OCI-LY3 (cell line): ENCODE measurements around the gene SLC35F3.

Experiments used
- EZH2phosphoT487 ChIP-seq: fragments of 200-600 bp; shearing (Covaris generic); IDR thresholded peaks from 2 replicates; pipeline ENCODE4 v1.6.1; 2018; ENCODE audit warnings: antibody characterized with exemption, mixed run types, low read depth
- TF ChIP-seq, protein P1 (sequence below): fragments of 200-600, 300-600 bp; sonication (generic); IDR thresholded peaks from 2 replicates; pipeline ENCODE4 v1.5.1; 2014; ENCODE audit warnings: antibody characterized with exemption, low read length, low read depth

DNA sequence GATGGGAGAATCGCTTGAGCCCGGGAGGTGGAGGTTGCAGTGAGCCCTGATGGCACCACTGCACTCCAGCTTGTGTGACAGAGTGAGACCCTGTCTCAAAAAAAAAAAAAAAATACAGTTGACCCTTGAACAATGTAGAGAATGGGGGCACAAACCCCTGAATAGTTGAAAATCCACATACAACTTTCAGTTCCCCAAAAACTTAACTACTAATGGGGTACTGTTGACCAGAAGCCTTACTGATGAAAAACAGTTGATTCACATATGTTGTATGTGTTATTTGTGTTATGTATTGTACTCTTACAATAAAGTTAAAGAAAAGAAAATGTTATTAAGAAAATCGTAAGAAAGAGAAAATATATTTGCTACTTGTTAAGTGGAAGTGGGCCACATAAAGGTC lies 417.6 kb downstream of the SLC35F3 start:
- TF ChIP-seq, protein P1, sequence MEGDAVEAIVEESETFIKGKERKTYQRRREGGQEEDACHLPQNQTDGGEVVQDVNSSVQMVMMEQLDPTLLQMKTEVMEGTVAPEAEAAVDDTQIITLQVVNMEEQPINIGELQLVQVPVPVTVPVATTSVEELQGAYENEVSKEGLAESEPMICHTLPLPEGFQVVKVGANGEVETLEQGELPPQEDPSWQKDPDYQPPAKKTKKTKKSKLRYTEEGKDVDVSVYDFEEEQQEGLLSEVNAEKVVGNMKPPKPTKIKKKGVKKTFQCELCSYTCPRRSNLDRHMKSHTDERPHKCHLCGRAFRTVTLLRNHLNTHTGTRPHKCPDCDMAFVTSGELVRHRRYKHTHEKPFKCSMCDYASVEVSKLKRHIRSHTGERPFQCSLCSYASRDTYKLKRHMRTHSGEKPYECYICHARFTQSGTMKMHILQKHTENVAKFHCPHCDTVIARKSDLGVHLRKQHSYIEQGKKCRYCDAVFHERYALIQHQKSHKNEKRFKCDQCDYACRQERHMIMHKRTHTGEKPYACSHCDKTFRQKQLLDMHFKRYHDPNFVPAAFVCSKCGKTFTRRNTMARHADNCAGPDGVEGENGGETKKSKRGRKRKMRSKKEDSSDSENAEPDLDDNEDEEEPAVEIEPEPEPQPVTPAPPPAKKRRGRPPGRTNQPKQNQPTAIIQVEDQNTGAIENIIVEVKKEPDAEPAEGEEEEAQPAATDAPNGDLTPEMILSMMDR, result no peak
- no peak for TF ChIP-seq EZH2phosphoT487
